Measurements from ENCODE around the gene GIPC1. TPM values are rescaled to one million over a fixed set of nuclear protein-coding genes. Genes with fewer than 3 reads are reported as not detected.

GIPC1 gene
- total RNA-seq, 1 experiment from 2014 or later: 103 TPM

DNA sequence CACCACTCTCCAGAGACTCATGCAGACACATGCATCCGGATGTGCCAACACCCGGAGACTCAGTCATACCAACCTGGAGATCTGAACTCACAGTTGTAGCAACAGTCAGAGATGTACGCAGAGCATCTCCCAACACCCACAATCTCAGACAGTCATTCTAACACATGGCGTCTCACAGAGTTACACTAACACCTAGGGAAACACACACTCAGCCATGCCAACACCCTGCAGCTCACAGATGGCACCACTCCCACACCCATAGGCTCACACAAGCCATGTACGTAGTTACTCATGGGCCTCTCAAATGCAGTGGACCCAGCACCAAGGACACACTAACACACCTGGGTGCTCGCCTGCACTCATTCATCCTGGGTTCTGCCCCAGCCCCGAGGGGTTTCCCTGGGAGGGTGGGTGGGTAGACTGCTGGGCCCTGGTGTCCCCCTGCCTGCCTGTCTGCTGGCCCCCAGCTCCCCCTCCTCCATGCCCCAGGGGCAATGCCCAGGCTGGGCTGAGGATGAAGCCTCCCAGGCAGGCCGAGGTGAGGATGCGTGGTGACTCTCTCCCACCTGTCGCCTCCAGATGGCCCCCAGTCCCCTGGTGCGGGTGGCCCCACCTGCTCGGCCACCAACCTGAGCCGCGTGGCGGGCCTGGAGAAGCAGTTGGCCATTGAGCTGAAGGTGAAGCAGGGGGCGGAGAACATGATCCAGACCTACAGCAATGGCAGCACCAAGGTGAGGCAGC lies 52.9 kb downstream of the GIPC1 start:
- no peaks in the 10 kb centered on the region for H3K9me2 ChIP-seq (ENCODE audit: insufficient read depth)
- no peaks in the 10 kb centered on the region for H3K27me3 ChIP-seq (ENCODE audit: insufficient read depth, low read length)
- H4K20me1 ChIP-seq (ENCODE audit: insufficient read depth): no peaks in the 10 kb centered on the region
- H3K9ac ChIP-seq (ENCODE audit: low read length): no peak overlapping the region
- no peak overlapping the region for H3K4me2 ChIP-seq (ENCODE audit: low read length)
- no peaks in the 10 kb centered on the region; a peak in 1 of 4 replicates for H3K4me1 ChIP-seq (ENCODE audit: control insufficient read depth in 1 of 2, insufficient read depth in 2 of 2, low read length in 2 of 2)
- intact Hi-C loops (cut with micrococcal nuclease): no loop called here
- TF ChIP-seq TCF7L2 (IDR thresholded peaks at IDR 0.05; ENCODE audit: borderline replicate concordance, extremely low read depth, insufficient read depth, insufficient read length): no peak
- TF ChIP-seq POLR2A (IDR thresholded peaks at IDR 0.05; ENCODE audit: borderline replicate concordance, extremely low read depth, insufficient read depth, insufficient read length): no peak
- TF ChIP-seq JUND (IDR thresholded peaks at IDR 0.05): no peak
- no peak for TF ChIP-seq SP1 (IDR thresholded peaks at IDR 0.05; ENCODE audit: low read depth)
- ChIA-PET RAD21 (ENCODE audit: low non-redundant PET in 1 of 2, low total read pairs in 2 of 2, uncharacterized antibody in 2 of 2, unreplicated experiment in 2 of 2) (no interaction called here), POLR2A (no interaction called here), CTCF (no interaction called here)
- H3K79me2 ChIP-seq (ENCODE audit: insufficient read depth, low read length): peaks cover 27% of the 10 kb centered on the region
- H3K9me3 ChIP-seq (ENCODE audit: control insufficient read depth in 1 of 2, insufficient read depth in 1 of 2, low read depth in 1 of 2, low read length in 2 of 2): no peaks in the 10 kb centered on the region
- BruUV-seq (replicated peaks): no TSS peak
- ATAC-seq (no peak), DNase-seq (ENCODE audit: low read depth, low spot score) (no peak)
- peaks cover 30 to 39% of the 10 kb centered on the region in 2 experiments for H3K36me3 ChIP-seq (ENCODE audit: control insufficient read depth in 1 of 2, insufficient read depth in 2 of 2, low read length in 2 of 2)
- H3K27ac ChIP-seq (ENCODE audit: low read depth, low read length): no peak overlapping the region; the same call in 1 of the 2 replicates
- no peak overlapping the region for H3K4me3 ChIP-seq (replicated peaks in 1 of 2; ENCODE audit: low read depth in 1 of 2, low read length in 2 of 2)
- no peak overlapping the region for H2AFZ ChIP-seq (ENCODE audit: low read depth, low read length, poor library complexity, severe bottlenecking)

DNA sequence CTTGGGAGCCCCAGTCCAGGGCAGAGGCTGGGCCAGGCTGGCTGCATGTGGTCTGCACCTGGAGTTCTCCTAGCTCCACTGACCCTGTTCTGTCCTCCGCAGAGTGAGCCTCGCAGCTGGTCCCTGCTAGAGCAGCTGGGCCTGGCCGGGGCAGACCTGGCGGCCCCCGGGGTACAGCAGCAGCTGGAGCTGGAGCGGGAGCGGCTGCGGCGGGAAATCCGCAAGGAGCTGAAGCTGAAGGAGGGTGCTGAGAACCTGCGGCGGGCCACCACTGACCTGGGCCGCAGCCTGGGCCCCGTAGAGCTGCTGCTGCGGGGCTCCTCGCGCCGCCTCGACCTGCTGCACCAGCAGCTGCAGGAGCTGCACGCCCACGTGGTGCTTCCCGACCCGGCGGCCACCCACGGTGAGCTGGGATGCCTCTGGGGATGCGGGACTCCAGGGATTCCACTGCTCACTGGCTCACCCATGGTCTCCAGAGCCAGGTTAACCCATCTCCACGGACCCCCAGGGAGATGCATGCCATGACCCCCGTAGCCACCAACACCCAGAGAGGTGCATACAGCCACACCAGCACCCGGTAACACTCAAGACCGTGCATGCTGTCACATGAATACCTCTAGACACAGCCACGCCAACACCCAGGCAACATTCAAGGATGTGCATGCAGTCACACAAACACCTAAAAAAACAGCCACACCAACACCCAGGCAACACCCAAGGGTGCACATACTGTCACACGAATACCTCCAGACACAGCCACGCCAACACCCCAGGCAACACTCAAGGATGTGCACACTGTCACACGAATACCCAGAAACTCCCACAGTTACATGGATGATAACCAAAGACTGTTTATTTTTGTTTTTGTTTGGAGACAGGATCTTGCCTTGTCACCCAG lies 54.6 kb downstream of the GIPC1 start:
- CTCF ChIA-PET: no interaction called here
- BruUV-seq (replicated peaks): no TSS peak
- TF ChIP-seq RAD21 (IDR thresholded peaks at IDR 0.05; ENCODE audit: low read depth) (no peak), YY1 (IDR thresholded peaks at IDR 0.05; ENCODE audit: extremely low read depth, insufficient replicate concordance, low read depth, low read length) (no peak), TCF7L2 (IDR thresholded peaks at IDR 0.05; ENCODE audit: borderline replicate concordance, extremely low read depth, insufficient read depth, insufficient read length) (no peak), ELF1 (IDR thresholded peaks at IDR 0.05; ENCODE audit: borderline replicate concordance, low read depth) (no peak), SP1 (IDR thresholded peaks at IDR 0.05; ENCODE audit: low read depth) (no peak), JUND (IDR thresholded peaks at IDR 0.05) (no peak), ZFX (IDR thresholded peaks at IDR 0.05) (no peak), CEBPB (IDR thresholded peaks at IDR 0.05; ENCODE audit: low read depth) (no peak), EZH2 (IDR thresholded peaks at IDR 0.05) (no peak)
- TF ChIP-seq, protein P1, sequence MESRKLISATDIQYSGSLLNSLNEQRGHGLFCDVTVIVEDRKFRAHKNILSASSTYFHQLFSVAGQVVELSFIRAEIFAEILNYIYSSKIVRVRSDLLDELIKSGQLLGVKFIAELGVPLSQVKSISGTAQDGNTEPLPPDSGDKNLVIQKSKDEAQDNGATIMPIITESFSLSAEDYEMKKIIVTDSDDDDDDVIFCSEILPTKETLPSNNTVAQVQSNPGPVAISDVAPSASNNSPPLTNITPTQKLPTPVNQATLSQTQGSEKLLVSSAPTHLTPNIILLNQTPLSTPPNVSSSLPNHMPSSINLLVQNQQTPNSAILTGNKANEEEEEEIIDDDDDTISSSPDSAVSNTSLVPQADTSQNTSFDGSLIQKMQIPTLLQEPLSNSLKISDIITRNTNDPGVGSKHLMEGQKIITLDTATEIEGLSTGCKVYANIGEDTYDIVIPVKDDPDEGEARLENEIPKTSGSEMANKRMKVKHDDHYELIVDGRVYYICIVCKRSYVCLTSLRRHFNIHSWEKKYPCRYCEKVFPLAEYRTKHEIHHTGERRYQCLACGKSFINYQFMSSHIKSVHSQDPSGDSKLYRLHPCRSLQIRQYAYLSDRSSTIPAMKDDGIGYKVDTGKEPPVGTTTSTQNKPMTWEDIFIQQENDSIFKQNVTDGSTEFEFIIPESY (IDR thresholded peaks at IDR 0.05; ENCODE audit: extremely low read depth, insufficient replicate concordance, low read length): no peak
- TF ChIP-seq, protein P2, sequence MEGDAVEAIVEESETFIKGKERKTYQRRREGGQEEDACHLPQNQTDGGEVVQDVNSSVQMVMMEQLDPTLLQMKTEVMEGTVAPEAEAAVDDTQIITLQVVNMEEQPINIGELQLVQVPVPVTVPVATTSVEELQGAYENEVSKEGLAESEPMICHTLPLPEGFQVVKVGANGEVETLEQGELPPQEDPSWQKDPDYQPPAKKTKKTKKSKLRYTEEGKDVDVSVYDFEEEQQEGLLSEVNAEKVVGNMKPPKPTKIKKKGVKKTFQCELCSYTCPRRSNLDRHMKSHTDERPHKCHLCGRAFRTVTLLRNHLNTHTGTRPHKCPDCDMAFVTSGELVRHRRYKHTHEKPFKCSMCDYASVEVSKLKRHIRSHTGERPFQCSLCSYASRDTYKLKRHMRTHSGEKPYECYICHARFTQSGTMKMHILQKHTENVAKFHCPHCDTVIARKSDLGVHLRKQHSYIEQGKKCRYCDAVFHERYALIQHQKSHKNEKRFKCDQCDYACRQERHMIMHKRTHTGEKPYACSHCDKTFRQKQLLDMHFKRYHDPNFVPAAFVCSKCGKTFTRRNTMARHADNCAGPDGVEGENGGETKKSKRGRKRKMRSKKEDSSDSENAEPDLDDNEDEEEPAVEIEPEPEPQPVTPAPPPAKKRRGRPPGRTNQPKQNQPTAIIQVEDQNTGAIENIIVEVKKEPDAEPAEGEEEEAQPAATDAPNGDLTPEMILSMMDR (IDR thresholded peaks at IDR 0.05 in 2 of 3, conservative IDR thresholded peaks at IDR 0.05 in 1 of 3; ENCODE audit: borderline replicate concordance in 1 of 3, insufficient read depth in 1 of 3, low read depth in 2 of 3, low read length in 2 of 3): no peak
- TF ChIP-seq, protein P3, sequence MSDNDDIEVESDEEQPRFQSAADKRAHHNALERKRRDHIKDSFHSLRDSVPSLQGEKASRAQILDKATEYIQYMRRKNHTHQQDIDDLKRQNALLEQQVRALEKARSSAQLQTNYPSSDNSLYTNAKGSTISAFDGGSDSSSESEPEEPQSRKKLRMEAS (IDR thresholded peaks at IDR 0.05): no peak

More for the DNA sequence above, 54.6 kb downstream of the GIPC1 start:
- H3K27ac ChIP-seq (ENCODE audit: low read depth, low read length): no peak overlapping the region; the same call in 1 of the 2 replicates
- H3K27me3 ChIP-seq (ENCODE audit: insufficient read depth, low read length): no peaks in the 10 kb centered on the region
- ATAC-seq (no peak), DNase-seq (ENCODE audit: low read depth, low spot score) (no peak)
- peaks cover 0 to 5% of the 10 kb centered on the region in 2 experiments; a peak in 1 of 4 replicates for H3K4me1 ChIP-seq (ENCODE audit: control insufficient read depth in 1 of 2, insufficient read depth in 2 of 2, low read length in 2 of 2)
- H3K36me3 ChIP-seq (ENCODE audit: control insufficient read depth in 1 of 2, insufficient read depth in 2 of 2, low read length in 2 of 2): peaks cover 24 to 29% of the 10 kb centered on the region in 2 experiments
- intact Hi-C loops (cut with micrococcal nuclease): no loop called here
- H2AFZ ChIP-seq (ENCODE audit: low read depth, low read length, poor library complexity, severe bottlenecking): no peak overlapping the region
- ChIA-PET RAD21 (ENCODE audit: low non-redundant PET in 1 of 2, low total read pairs in 2 of 2, uncharacterized antibody in 2 of 2, unreplicated experiment in 2 of 2) (no interaction called here), POLR2A (no interaction called here)
- no peaks in the 10 kb centered on the region for H3K9me3 ChIP-seq (ENCODE audit: control insufficient read depth in 1 of 2, insufficient read depth in 1 of 2, low read depth in 1 of 2, low read length in 2 of 2)
- H3K4me2 ChIP-seq (ENCODE audit: low read length): no peak overlapping the region
- peaks cover 43% of the 10 kb centered on the region for H3K79me2 ChIP-seq (ENCODE audit: insufficient read depth, low read length)
- no peak overlapping the region for H3K4me3 ChIP-seq (replicated peaks in 1 of 2; ENCODE audit: low read depth in 1 of 2, low read length in 2 of 2)
- no peak overlapping the region for H3K9ac ChIP-seq (ENCODE audit: low read length)
- no peaks in the 10 kb centered on the region for H4K20me1 ChIP-seq (ENCODE audit: insufficient read depth)
- H3K9me2 ChIP-seq (ENCODE audit: insufficient read depth): no peaks in the 10 kb centered on the region

Measured in HCT116 (cell line).